HEK293 (cell line): ENCODE measurements around the gene UMAD1.

ENCODE experiments used
- MZF1 ChIP-seq: fragments of 450-650 bp; formaldehyde crosslinking; IDR thresholded peaks from 2 replicates; pipeline ENCODE4 v1.5.1; 2017; ENCODE audit warnings: missing biosample characterization, missing genetic modification characterization, borderline replicate concordance
- ZNF501 ChIP-seq: fragments of 450-650 bp; formaldehyde crosslinking; IDR thresholded peaks from 2 replicates; pipeline ENCODE4 v1.5.1; 2016; ENCODE audit warnings: missing biosample characterization, missing genetic modification characterization

GRCh38 chr7:7751243-7752092, 110.9 kb downstream of the UMAD1 start:
- TF ChIP-seq MZF1 (no peak), ZNF501 (no peak)
